Stimulated activated CD8-positive, alpha-beta memory T cell treated with anti-CD3 and anti-CD28 coated beads, Interleukin-4, amount 100 ng/mL, for 48 hours (primary cell): ENCODE results near the gene NR6A1.
A peak's percentile ranks its signal among the peaks of the same experiment; 100 is the strongest.

Experiments
- DNase-seq: peaks from one replicate; pipeline ENCODE4 v3.0.0-alpha.2; 2020

The NR6A1 gene

DNA sequence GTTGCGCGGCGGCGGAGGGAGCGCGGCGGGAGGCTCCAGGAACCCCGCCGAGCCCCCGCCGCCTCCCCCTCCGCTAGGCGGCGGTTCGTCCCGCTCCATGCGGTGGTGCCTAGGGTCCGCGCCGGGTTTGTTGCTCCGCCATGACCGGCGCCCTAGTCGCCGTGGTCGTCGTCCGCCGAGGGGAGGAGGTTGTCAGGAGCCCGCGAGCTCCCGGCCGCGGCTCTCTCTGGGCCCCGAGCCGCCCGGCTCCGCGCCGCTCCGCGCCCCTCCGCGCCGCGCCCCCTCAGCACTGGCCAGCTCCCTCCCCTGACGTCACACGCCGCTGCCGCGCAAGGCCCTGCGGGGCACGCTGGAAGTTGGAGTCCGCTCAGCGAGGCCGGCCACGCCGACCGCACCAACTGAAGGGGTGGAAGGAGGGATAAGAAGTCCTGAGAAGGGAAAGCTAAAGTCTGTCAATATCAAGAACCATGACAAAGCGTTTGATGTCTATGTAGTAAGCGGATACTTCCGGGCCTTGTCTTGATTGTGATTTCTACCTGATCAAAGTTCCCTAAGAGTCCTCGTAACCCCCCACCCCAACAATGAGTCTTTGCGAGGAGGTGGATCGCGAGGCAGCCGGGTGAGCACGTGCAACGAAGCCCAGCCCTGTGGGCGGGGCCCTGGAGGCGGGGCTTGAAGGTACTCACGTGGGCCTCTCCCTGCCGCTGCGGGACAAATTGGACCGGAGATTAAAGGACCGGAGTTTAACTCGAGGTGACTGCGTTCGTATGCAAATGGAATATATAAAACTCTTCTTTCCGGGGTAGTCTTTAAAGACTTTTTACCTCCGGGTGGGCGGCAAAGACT, at the start of gene NR6A1:
TSS of gene NR6A1 (minus strand) at position 291 of the 846 bp plus-strand sequence.
- peak; percentile 96 for DNase-seq

DNA sequence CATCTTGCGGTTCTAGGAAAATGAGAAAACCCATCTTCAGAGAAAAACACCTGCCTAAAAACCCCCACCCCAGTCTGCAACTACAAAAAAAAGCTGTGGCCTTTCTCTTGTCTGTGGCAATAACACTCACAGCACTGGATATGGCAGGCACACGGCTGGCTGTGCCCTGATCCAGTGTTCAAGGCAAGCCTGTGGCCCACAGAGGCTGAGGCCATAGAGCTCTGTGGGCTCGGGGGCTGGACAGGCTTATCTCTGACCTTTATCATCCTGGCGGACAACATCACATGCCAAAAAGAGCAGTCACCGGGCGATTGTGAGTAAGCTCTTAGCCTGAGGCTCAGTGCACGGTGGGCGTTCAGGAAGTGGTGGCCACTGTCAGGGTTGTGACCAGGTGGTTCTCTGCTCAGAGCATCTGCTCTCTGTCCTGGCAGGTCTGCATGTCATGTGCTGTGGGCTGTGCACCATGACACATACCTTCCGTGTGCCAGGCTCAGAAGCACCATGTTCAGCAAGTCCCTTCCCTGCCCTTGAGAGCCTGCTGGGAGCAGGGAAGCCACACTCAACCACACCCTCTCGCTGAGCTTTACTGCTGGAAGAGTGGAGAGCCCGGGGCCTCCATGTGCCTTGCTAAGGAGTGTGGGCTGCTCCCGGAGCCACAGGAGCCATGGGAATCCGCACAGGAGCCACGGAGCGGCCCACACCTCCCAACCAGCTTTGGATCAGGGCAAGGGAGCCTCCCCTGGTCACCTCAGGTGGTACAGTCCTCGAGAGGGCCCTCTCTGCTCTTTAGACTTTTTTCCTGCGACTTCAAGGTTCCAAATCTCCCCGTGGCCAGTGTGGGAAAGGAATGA, 47.5 kb upstream of the NR6A1 start:
- DNase-seq = no peak

DNA sequence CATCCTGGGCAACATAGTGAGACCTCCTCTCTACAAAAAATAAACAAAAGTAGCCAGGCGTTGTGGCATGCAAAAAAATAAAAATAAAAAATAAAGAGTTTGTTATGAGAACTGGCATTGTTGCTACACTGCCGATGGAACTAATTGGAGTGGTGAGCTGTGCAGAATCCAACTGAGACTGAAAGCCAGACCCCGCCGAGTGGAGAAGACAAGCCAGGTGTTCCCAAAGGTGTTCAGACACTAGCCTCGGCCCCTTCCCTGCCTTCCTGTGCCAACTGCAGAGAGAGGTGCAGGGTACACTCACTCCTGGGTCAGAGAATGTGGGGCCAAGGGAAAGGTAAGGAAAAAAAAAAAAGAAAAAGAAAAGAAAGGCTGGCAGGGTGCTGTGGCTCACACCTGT, 44.5 kb upstream of the NR6A1 start:
- no peak for DNase-seq

DNA sequence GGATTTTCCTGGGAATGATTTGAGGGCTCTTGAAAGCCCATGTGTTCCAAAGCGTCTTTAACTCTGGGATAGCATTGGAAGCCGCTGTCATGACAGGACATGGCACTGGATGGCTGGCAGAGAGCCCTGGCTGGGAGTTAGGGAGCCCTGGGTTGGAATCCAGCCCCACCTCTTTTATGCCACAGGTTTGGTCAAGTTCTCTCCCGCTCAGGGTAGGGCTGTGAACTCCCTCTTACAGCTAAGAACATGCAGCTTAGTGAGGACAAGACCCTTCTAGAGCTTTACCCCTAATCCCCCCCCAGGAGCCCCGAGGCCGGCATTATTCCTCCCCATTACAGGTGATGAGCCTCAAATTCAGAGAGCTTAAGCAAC, 43.0 kb upstream of the NR6A1 start:
- no peak for DNase-seq

DNA sequence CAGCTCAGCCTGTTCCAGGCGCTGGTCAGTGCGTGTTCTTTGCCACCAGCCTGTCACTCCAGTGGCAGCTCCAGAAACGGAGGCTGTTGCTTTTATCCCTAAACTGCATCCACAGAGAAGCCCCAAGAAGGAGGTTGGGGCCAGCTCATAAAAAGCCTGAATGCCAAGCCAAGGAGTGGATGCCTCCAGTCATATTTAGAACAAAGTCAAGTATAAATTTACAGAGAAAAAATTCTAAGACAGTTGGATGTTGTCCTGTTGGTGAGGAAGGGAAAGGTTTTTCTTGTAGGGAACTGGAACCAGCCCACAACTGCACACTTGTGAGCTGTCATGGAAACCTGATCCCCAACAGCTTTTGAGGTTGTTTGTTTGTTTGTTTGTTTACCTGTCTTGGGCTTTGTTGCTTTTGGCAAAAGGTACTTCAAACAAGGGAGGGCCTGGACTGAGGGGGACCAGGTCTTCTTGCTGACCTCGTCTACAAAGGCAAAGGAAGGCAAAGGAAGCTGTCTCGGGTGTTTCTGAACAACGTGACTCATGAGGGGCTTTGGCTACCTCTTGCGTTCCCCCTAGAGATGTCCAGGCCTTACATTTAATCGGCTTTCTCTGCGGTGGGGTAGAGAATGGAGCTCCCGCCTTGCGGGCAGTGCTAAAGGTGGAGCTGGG, 42.5 kb upstream of the NR6A1 start:
- DNase-seq = no peak

DNA sequence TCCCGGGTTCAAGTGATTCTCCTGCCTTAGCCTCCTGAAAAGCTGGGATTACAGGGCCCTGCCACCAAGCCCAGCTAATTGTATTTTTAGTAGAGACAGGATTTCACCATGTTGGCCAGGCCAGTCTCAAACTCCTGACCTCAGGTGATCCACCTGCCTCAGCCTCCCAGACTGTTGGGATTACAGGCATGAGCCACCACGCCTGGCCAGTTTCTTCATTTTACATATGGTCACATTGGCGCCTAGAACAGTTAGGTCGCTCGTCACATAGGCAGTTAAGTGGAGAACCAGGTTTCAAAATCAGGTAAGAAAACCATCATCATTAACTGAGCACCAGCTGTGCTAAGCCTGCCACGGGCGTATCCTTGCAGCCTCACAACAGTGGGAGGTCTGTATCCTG, 41.9 kb upstream of the NR6A1 start:
- no peak for DNase-seq

DNA sequence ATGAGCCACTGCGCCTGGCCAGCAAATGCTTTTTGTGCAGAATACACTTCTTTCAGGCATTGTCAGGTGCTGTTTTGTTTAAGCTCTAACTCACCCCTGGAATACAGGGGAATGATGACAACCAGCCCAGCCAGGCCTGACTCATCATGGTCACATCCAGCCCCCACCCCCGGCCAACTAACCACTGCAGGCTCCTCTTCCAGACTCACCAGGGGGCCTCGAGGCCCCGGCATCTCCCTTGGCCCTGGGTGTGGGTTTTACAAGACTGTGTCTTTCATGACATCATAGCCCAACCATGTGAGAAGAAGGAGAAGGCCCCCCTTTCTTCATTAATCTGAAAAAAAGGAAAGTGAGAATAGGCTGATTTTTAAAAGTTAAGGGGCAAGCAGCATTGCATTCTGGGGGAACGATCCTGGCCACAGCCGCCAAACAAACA, 41.3 kb upstream of the NR6A1 start:
- DNase-seq = no peak

DNA sequence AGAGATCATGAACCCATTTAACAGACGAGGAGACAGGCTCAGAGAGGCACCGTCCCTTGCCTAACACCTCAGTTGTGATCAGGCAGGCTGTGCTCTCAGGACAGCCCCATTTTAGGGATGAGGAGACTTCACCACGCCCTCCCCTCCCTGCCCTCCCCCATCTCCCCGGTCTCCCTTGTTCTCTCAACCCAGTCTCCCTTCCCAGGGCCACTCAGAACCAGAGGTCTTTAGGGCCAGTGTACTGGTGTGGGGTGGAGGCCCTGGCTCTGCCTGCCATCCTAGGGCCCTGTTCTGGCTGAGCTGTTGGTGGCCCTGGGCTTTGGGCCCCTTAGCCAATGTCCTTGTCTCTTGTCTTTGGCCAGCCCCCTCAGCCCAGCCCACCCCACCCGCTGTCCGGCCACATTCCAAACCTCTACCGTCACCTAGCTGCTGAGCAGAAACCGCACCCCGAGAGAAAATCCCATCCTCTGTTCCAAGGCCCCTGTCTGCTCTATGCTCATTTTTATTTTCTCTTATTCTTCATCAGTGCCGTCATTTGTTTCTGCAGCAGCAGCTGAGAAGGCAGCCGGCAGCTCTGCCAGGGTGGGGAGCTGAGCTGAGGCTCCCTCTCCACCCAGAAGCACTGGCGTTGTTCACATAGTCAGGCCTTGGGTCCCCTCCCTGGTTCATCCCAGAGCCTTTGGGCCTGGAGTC, 39.7 kb upstream of the NR6A1 start:
- no peak for DNase-seq

DNA sequence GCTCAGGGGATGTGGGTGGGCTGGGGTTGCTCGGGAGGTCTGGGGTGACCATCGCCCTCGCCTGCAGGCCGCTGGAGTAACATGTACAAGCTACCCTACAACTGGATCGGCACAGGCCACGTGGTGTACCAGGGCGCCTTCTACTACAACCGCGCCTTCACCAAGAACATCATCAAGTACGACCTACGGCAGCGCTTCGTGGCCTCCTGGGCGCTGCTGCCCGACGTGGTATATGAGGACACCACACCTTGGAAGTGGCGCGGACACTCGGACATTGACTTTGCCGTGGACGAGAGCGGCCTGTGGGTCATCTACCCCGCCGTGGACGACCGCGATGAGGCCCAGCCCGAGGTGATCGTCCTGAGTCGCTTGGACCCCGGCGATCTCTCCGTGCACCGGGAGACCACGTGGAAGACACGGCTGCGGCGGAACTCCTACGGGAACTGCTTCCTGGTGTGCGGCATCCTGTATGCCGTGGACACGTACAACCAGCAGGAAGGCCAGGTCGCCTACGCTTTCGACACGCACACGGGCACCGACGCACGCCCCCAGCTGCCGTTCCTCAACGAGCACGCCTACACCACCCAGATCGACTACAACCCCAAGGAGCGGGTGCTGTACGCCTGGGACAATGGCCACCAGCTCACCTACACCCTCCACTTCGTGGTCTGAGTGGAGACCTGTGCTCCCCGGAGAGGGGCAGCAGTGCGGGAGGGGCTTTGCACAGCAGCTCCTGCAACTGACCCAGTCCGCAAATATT, 38.8 kb upstream of the NR6A1 start:
- DNase-seq = no peak

DNA sequence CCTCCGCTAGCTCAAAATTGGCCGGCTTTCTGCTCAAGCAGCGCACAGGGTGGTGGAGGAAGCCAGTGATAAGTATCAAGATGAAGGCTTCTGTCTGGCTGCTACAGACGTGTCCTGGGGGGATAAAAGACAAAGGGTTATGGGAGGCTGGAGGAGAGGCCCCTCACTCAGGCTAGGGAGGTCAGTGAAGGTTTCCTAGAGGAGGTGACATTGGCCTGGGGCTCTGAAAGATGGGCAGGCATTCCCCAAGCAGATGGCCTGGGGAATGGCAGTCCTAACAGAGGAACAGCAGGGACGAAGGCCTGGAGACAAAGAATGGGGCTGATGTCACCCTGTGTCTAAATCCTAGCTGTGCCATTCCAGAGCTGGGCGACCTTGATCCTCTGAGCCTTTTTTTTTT, 38.1 kb upstream of the NR6A1 start:
- no peak for DNase-seq

DNA sequence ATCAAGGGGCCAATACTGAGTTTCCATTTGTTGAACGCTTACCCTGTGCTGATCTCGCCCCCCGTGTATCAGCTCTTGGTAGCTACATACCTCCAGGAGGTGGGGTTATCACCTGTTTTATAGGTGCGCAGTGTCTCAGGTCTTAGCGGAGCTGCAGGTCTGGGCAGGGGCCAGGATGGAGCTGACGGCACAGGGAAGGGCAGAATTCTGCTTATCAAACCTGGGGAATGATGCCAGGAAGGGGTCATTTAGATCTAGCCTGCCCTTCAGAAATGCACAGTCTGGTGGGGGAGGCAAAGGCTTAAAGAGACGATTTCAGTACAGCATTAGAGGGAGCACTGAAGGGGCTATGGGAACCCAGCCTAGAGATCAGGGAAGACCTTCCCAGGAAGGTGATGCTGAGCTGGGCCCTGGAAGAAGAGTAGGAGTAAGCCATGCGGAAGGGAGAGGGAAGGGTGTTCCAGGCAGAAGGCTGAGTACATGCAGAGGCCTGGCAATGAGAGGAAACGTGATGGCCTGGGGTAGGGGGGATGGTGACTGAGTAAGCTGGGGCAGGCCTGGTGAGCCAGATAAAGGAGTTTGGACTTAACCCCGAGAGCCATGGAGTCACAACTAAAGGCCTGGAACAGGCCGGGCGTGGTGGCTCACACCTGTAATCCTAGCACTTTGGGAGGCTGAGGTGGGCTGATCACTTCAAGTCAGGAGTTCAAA, 37.3 kb upstream of the NR6A1 start:
- DNase-seq = no peak

DNA sequence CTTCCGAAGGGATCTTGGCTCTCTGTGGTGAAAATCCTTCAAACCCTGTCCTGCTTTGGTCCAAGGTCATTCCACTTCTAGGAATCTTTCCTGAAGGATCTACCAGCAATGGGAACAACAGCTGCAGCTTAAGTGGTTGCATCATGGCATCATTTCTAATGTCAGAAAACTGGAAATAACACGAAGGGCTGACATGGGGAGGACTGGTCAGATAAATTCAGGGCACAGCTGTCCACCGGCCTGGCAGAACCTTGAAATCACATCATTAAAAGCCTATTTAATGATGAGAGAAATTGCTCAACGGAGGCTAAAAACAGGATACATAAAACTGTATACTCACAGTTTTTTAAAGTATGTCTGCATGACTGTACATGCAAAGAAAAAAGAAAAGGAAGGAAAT, 34.1 kb upstream of the NR6A1 start:
- no peak for DNase-seq

DNA sequence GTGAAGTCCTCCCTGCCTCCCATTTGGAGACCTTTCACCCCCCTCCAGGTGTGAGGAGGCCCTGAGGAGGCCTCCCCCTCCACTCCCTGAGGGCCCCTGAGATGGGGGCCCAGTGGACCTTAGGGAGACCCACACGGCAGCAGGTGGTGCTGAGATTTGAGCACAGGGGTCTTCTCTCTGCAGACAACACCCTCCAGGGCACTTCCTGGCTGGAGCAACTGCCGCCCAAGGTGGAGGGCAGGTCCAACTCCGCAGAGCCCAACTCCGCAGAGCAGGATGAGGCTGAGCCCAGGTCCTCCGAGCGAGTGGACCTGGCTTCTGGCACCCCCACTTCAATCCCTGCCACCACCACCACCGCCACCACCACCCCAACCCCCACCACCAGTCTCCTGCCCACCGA, 32.8 kb upstream of the NR6A1 start:
- no peak for DNase-seq

DNA sequence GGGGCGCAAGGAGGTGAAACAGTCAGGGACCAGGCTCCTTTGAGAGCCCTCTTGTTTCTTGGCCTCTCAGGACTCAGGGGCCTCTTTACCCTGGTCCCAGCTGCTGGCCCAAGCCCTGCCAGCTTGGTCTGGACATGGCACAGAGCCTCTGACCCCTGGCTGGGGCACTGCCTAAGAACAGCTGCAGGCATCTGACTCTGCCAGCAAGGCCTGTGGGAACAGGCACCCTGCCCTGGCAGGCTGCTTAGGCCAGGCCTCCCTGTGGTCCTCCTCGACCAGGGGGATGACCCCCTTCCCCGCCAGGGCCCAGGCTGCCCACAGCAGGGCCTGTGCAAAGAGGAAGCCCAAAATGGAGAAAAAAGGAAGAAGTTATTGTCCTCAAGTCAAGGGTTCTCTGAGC, 31.3 kb upstream of the NR6A1 start:
- DNase-seq = no peak

DNA sequence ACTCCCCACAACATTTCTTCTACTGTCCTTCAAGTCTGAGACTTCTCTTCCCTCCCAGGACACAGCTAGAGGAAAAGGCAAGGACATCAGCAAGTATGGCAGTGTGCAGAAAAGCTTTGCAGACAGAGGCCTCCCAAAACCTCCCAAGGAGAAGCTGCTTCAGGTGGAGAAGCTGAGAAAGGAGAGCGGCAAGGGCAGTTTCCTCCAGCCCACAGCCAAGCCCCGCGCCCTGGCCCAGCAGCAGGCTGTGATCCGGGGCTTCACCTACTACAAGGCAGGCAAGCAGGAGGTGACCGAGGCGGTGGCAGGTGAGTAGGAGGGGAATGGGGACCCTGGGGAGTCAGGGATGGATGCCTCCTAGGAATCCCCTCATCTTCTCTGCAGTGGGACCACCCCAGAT, 30.2 kb upstream of the NR6A1 start:
- DNase-seq = no peak

DNA sequence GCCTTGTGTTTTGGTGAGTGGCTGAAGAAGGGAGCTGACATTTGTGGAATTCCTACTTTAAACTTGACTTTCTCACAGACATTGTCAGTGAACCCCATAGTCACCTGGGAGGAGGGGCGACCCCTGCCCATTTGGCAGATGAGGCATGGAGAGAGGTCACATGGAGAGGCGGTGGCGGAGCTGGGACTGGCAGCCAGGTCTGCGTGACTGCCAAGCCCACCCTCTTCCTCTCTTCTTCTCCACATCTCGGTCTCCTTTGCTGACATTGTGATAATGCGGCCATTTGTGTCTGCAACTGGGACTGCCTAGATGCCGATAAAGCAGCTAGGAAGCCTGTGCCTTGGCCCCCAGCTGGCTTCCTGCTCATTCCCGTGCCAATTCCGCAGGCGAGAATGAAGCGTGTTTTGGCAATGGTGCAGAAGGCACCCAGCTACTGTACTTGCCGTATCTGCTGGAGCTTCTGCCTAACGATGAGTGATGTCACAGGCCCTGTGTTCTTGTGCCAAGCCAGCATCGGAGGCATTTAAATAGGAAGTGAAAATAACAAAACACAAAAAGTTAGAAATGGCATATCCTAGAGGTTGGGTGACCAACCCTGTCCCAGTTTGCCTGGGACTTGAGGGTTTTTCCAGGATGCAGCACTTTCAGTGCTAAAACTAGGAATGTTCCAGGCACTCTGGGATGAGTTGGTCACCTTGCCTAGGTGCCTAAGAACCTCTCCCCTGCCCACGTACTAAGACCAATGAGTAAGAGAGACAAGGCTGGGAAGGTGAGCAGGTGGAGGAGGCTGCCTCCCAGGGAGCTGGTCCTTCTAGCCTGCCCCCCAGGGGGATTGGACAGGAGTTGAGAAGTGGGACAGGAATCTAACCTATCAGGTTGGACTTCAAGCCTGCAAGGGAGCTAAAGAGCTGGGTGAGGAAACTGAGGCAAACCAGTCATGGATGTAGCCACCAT, 29.5 kb upstream of the NR6A1 start:
- no peak for DNase-seq

DNA sequence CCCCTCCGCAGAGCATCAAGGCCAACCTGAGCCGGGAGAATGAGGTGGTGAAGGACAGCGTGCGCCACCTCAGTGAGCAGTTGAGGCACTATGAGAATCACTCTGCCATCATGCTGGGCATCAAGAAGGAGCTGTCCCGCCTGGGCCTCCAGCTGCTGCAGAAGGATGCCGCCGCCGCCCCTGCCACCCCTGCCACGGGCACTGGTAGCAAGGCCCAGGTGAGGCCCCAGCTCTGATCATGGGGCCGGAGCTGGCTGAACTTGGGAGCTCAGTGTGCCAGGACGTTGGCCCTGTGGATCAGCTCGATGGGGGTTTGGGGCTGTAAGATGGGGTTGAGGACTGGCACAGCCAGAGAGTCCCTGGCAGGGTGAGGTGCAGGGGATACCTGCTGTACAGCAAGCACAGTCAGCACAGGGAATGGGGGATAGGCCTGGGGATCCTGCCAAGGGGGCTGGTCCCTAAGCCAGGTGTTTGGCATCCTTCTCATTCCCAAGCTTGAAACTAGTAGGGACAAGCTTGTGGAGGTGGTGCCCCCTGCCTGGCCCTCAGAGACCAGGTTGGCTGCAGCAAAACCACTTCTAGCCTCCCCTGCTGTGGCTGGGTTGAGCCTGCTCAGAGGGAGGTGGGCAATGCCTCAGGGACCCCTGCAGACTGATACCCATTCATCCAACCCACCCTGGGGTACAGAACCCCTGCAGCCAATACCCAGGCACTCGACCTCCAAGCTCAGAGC, 28.3 kb upstream of the NR6A1 start:
- DNase-seq = no peak

DNA sequence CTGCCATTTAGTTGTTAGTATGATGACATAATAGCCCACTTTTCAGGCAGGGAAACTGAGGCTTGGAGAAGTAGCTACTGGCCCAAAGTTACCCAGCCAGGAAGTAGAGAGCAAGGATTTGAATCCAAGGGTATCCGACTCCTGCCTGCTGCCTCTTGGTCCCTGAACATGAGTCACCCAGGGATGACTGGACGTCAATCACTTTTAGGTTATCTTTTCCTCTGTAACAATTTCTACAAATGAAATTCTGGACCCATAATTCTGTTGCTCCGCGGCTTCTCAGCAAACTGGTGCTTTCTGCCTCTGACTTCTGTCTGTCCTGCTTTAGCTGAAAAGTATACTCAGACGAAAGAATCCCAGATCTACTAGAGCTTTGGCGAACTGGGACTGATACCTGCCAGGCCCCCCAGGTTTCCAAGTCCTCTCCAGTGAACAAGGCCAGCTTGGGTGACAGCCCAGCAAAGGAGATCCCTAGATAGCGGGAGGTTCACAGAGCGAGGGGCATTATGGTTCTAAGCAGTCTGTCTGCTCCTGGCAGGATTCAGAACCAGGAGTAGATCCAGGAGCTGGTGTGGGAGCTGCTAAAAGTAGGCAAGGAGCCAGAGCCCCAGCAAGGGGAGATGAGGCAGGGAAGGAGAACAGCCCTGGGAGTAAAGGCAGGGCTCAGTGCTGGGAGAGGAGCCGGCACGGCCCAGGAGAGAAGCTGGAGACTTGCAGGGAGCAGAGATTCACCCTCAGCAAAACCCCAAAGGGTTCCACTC, 26.4 kb upstream of the NR6A1 start:
- no peak for DNase-seq

DNA sequence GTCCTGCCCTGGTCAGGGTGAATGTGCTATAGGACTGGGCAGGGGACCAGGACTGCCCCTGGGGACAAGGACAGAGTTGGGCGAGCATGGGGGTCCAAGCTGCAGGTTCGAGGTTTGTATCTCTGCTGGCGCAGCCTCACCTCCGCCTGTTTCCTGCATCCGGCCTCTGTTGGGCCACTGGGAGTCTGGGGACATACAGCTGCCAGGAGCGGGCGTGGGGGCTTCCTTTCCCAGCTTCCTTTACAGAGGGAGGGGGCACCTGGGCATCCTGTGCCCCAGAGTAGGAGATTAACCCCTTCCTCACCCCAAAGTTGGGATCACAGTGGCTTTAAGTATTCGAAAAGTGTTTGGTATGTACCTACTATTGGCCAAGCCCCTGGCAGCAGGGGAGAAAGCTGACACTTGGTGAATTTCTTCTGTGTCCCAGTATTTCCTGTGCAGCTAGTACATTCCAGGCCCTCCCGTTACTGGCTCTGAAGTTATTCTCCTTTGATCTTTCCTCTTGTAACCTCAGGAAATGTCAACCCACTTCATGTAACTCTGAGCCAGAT, 24.8 kb upstream of the NR6A1 start:
- DNase-seq = no peak
